ENCODE measurements around the gene LAS1L.
"Not testable (repeated sequence)": the region's sequence is repeated elsewhere in the genome, so short reads cannot be mapped to it uniquely, and the experiment has no call there.

Gene LAS1L

GRCh38 chrX:65479102-65479501 is 55.5 kb downstream of the LAS1L start:
- not testable (repeated sequence) for ATAC-seq, H3K4me3 Mint-ChIP-seq, H3K9me3 Mint-ChIP-seq, H3K27me3 Mint-ChIP-seq, H3K4me1 Mint-ChIP-seq, H3K27ac Mint-ChIP-seq
- peaks cover 26% of the 10 kb centered on the region for H3K36me3 Mint-ChIP-seq

GRCh38 chrX:65476564-65476963 is 58.0 kb downstream of the LAS1L start:
- Mint-ChIP-seq H3K4me3 (no peak overlapping the region), H3K27ac (no peak overlapping the region), H3K27me3 (no peaks in the 10 kb centered on the region), H3K9me3 (peaks cover 6% of the 10 kb centered on the region), H3K4me1 (no peaks in the 10 kb centered on the region), H3K36me3 (peaks cover 37% of the 10 kb centered on the region)
- ATAC-seq = no peak

DNA sequence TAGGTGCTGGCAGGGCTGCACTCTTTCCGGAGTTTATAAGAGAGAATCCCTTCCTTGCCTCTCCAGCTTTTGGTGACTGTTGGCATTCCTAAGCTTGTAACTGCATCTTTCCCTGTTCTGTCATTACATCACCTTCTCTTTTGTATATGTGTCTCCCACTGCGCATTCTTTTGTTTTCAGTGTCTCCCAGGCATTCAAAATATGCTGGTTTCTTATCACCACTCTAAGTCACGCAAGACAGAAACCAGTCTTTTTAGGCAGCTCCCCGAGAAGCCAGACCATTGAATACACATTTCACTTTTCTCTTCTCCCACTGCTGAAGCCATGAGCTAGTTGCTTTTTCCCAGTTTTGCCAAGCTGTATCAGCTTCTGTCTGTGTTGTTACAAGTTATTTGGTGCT is 71.0 kb downstream of the LAS1L start:
- H3K27me3 Mint-ChIP-seq = no peaks in the 10 kb centered on the region
- no peak overlapping the region for H3K27ac Mint-ChIP-seq
- H3K36me3 Mint-ChIP-seq = peaks cover 5% of the 10 kb centered on the region
- no peak for ATAC-seq
- no peak overlapping the region for H3K4me3 Mint-ChIP-seq
- peaks cover 16% of the 10 kb centered on the region for H3K9me3 Mint-ChIP-seq
- no peaks in the 10 kb centered on the region for H3K4me1 Mint-ChIP-seq

Data from stimulated activated memory B cell treated with anti-CD40 and anti-IgM and Interleukin-4, amounts not matched to agents 10 μg/mL and 1 μg/mL and 100 μg/mL, for 72 hours (primary cell).